HG02571 (cell line): ENCODE measurements around the gene TPM3.
"Not testable (repeated sequence)": the region's sequence is repeated elsewhere in the genome, so short reads cannot be mapped to it uniquely, and the experiment has no call there.

ENCODE experiments used
- ATAC-seq: cut with Tn5 transposase; IDR thresholded peaks from one replicate; pipeline ENCODE4 v1.9.1; 2021; ENCODE audit warnings: mild to moderate bottlenecking, moderate library complexity; ENCODE audit not compliant: unreplicated experiment

The TPM3 gene

GRCh38 chr1:154191990-154192461, at the start of gene TPM3:
Gene TPM3, minus strand, starts transcription at chr1:154192100. Its CDS starts 82 bp downstream, at chr1:154192018.
- ATAC-seq: no peak

GRCh38 chr1:154240294-154240833, 48.5 kb upstream of the TPM3 start:
- ATAC-seq: no peak

GRCh38 chr1:154239491-154239890, 47.6 kb upstream of the TPM3 start:
- ATAC-seq: no peak

GRCh38 chr1:154237880-154238506, 46.1 kb upstream of the TPM3 start:
- no peak for ATAC-seq

DNA sequence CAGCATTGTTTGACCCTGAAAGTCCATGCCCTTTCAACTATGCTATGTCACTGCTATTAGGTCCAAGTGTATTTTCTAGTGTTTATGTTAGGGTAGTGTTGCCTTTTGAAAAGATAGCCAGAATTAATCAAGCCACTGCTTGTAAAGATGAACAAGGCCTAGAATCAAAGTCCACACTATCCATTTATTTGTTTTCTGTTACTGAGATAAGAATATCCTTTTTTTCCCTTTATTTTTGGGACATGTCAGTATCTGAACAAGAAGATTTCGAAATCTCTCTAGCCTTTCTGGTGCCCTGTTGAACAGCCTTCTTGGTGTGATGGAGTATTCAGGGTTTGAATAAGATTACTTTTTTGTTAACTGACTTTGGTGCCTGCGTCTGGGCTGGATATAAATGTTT, 45.5 kb upstream of the TPM3 start:
- ATAC-seq: no peak

GRCh38 chr1:154236855-154237254, 45.0 kb upstream of the TPM3 start:
- ATAC-seq: no peak

DNA sequence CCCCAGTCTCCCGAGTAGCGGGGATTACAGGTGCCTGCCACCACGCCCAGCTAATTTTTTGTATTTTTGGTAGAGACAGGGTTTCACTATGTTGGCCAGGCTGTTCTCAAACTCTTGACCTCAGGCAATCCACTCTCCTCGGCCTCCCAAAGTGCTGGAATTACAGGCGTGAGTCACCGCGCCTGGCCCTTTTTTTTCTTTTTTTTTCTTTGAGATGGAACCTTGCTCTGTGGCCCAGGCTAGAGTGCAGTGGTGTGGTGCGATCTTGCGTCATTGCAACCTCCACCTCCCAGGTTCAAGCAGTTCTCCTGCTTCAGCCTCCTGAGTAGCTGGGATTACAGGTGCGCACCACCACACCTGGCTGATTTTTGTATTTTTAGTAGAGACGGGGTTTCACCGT, 41.2 kb upstream of the TPM3 start:
- ATAC-seq: not testable (repeated sequence)

GRCh38 chr1:154231112-154231511, 39.2 kb upstream of the TPM3 start:
- ATAC-seq: not testable (repeated sequence)

DNA sequence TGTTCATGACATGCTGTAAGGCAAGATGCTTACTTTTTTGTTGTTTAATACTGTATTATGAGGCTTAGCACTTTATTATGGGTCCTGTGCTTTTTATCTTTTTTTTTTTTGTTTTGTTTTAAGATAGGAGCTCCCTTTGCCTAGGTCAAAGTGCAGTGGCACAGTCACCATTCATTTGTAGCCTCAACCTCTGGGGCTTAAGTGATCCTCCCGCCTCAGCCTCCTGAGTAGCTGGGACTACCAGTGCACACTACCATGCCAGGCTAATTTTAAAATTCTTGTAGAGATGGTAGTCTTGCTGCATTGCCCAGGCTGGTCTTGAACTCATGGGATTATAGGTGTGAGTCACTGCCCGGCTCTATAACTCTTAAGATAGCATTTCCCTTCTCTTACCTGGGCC, 33.5 kb upstream of the TPM3 start:
- ATAC-seq: no peak

DNA sequence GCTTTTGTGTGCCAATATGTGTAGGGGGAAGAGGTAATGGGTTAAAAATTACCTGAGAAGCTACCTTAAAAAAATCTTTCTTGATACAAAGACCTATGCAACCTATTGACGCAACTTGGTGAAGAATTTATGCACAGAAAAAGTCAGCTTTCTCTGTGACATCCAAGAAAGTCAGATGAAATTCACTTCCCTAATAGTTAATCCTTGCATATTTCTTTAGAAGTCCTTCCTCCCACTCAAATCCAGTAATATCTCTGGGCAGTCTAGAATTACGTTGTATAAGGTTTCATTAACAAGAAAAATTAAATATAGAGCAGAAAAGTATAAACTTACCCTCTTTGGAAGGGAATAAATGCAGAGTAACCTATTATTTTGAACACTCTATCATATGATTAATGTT, 31.7 kb upstream of the TPM3 start:
- no peak for ATAC-seq

DNA sequence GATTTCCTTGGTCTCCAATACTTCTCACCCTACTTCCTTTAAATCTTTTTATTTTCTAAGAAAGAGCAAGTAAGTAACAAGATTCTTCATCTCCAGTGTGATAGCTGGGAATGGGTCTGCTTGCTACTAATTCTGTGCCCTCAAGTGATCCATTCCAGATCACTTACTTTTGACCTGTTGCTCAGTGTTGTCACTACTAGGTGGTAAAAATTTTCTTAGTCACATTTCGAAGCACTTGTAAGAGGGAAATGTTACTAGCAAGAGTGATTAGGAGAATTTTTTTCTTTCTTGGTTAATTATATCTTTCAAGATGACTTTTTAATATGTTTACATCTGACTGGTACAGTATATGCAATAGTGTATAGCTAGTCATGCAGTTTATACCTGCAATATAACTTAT, 31.0 kb upstream of the TPM3 start:
- ATAC-seq: no peak

DNA sequence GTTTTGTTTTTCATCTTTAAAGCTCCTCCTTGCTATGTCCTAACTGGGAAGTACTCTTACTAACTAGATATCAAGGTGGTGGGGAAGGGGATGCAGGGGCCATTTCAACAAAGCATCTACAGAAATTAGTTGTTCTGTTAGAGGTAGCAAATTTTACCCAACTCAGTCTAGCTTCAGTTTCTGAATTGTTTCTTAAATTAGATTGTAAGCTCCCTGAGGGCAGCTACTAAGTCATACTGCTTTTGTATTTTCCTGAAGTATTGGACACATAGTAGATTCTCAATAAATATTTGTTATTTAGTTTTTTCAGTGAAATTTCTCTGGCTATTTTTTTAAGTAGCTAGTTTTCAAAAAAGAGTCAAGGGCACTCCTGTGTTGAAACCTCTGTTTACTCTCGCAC, 30.6 kb upstream of the TPM3 start:
- no peak for ATAC-seq

DNA sequence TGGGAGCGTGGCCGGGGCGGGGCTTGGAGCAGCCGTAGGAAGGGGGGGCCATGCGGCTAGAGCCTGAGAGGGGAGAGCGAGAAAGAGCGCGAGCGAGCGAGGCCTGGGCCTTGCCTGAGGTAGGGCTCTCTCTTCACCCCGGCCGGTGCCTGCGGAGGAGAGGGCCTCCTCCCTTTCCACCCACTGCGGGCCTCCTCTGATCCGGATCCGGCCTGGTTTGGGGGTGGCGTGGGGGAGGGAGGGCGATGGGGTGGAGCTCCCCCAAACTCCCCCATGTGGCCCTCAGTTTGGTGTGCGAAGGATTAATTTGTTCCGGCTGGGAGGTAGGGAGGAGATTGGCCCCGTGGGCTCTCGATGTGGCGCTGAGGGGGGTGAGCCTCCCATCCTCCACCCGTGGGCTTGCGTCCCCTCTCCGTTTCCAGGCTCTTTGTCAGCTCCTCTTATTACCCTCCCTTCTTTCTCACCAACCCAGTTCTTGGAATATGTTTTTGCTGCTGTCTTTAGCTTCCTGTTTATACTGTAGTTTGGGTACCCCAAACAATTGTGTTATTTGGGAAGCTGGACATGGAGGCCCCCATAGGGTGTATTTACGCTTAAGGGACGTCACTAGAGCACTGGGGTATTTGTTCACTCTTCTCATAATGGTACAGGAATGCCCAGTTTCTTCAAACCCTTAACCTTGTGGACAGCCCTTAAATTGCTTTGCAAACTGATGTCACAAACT, 29.5 kb upstream of the TPM3 start:
- ATAC-seq: peak; percentile 15

DNA sequence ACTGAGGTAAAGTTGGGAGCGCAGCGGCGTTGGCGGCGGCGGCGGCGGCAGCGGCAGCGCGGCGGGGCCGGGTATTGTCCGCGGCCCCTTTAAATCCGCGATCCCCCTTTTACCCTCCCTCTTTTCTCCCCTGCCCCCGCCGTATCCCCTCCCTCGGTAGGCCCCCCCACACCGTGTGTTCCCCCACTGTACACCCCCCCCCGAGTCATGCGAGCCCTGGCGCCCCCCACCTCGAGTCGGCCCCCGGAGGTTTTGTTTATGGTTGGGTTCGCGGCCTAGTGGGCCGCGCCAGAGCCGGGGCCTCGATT, 29.0 kb upstream of the TPM3 start:
- ATAC-seq: no peak

DNA sequence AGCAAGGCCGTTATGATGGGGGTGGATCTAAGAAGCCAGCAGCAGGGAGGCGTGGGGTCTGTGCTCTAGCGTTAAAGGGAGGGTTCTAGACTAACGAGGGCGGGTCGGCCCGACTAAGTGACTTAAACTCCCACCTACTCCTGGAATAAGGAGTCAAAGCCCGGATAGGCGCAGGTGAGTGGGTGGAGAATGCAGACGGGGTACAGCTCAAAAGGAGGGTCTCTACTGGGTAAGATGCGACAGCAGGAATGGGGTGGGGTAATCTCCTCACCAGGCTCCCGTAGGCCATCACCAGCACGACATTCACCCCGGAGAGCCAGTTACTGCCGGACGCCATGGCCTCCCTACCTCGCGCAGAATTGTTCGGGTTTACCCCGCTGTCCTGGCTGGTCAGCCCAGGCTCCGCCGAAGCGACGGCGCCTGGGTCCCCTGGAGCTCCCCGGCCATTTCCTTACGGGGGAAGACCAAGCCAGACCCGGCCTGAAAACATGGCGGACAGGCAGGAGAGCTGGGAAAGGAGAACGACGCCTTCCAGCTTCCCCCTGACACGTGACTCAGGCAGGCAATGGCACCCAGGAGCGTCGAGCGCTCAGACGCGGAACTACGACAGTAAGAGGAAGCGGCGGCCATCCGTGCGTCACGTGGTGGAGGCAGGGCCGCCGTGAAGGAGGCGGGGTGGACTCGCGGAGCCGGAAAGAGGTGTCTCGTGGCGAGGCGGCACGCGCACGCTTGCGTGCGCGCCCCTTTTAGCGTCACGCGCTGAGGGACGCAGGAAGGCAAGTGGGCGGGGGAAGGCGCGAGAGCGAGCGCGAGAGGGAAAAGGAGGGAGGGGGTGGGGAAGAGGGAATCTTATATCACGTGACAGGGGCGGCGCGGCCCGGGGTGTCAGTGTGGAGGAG, 28.4 kb upstream of the TPM3 start, which contains the start of gene UBAP2L:
Gene UBAP2L, plus strand, starts transcription at position 885 of the 899 bp plus-strand sequence. CDS start 4,169 bp downstream, outside the sequence.
- ATAC-seq: peak; percentile 89

DNA sequence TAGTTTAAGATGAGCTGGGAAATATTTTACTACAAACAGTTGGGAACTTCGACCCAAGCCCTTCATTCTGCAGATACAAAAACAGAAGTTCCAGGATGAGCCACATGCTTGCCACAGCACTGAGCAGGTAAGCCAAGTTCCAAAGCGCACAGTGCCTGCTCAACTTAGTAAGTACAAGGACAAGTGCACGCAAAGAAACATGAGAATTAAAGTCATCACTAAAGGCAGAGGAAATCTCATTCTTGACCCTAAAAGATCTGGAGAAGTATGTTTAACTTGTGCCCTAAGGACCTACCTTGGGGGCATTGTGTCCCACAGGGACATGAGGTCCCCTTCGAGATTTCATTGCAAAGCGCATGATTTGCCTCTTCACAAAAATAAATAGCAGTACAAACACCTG, 27.6 kb upstream of the TPM3 start:
- ATAC-seq: no peak

DNA sequence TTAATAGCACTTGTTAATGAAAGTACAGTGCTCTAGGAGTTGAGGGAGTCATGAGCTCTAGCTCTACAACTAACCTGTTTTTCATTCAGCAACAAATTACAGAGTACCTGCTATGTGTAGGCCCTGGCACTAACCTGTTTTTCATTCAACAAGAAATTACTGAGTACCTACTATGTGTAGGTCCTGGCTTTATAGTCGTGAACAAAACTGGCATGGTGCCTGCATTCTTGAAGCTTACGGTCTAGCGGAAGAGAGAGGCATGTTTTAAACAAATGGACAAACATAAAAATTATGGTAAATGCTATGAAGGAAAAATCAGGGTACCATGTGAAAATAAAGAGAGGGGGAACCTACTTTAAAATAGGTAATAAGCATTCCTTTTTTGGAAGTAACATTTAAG, 26.6 kb upstream of the TPM3 start:
- ATAC-seq: no peak

GRCh38 chr1:154213274-154213673, 21.4 kb upstream of the TPM3 start:
- ATAC-seq: no peak

- no peak for ATAC-seq
These were observed 20.2 kb upstream of the TPM3 start for GRCh38 chr1:154212083-154212482.

GRCh38 chr1:154208677-154209388, 16.9 kb upstream of the TPM3 start:
- no peak for ATAC-seq

GRCh38 chr1:154207262-154207661, 15.4 kb upstream of the TPM3 start:
- no peak for ATAC-seq
